GM20431 (cell line): ENCODE measurements around the gene UBL4A.

ENCODE experiments used
- in situ Hi-C: fragments of 300-500 bp; cut with MseI, MboI; formaldehyde crosslinking; loops from one replicate; pipeline ENCODE4 v1.15.0; 2020; ENCODE audit warnings: low sequenced_read_pairs; ENCODE audit not compliant: unreplicated experiment

Gene UBL4A

DNA sequence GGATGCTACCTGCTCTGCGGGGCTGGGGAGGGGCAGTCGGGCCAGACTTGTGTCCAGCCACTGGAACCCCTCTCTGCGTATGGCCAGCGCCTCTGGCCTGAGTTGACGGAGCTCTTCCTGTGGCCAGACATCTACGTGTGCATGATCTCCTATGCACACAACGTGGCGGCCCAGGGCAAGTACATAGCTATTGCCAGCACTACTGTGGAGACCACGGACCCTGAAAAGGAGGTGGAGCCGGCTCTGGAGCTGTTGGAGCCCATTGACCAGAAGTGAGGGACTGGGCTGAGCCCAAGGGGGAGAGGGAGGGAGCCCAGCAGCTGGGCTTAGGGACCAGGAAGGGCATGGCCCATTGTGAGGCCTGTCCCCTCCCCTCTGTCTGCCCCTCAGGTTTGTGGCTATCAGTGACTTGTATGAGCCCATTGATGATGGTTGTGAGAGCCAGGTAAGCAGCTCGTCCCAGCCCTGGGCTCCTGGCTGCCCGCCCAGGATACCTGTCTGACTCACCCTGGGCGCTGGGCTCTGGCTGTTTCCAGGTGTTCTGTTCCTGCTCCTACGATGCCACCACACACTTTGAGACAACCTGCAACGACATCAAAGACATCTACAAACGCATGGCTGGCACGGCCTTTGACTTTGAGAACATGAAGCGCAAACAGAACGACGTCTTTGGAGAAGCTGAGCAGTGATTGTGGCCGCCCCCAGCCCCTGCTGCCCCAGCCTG, 44.3 kb downstream of the UBL4A start:
- in situ Hi-C loops: no loop called here

- in situ Hi-C loops: no loop called here
Observed at GRCh38 chrX:154441564-154441963, 44.9 kb downstream of the UBL4A start.

DNA sequence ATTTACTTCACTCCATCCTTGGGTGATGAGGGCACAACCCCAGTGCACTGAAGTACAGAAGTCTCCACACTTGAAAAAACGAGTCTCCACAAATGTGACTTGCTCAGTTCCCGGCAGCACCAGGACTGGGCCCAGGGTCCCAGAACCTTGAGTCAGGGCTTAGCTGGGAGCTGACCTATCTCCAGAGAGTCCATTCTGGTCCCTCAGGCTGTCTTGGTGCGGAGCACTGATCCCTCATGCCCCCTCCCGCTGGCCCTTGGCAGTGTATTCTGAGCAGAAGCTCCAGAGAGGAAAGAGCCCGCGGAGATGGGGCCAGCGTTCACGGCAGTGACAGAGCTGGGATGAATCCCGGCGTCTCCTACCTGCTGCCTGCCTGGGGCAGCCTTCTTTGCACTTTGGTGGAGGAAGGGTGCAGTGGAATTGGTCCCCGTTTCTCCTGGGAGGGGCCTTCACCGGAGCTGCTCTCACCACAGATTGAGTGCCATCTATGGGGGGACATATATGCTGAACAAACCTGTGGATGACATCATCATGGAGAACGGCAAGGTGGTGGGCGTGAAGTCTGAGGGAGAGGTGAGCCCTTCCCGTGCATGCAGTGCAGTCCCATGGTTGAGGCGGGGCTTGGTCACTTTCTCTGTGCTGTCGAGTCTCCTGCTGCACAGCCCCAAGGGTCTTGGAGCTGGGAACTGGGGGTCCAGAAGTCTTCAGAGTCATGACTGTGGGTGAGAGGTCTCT, 45.6 kb downstream of the UBL4A start:
- in situ Hi-C loops: no loop called here

DNA sequence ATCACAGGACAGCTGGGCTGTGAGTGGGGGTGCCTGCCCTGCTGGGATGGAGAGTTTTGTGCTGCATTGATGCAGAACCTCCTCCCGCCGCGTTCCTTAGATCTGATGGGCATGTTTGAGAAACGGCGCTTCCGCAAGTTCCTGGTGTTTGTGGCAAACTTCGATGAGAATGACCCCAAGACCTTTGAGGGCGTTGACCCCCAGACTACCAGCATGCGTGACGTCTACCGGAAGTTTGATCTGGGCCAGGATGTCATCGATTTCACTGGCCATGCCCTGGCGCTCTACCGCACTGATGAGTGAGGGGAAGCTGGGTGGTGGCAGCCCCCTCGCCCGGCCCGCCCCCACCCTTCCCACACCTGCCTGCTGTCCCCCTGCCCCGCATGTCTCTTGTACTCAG, 46.6 kb downstream of the UBL4A start:
- in situ Hi-C loops: no loop called here

GRCh38 chrX:154437971-154438893, 48.2 kb downstream of the UBL4A start:
- in situ Hi-C loops: no loop called here

DNA sequence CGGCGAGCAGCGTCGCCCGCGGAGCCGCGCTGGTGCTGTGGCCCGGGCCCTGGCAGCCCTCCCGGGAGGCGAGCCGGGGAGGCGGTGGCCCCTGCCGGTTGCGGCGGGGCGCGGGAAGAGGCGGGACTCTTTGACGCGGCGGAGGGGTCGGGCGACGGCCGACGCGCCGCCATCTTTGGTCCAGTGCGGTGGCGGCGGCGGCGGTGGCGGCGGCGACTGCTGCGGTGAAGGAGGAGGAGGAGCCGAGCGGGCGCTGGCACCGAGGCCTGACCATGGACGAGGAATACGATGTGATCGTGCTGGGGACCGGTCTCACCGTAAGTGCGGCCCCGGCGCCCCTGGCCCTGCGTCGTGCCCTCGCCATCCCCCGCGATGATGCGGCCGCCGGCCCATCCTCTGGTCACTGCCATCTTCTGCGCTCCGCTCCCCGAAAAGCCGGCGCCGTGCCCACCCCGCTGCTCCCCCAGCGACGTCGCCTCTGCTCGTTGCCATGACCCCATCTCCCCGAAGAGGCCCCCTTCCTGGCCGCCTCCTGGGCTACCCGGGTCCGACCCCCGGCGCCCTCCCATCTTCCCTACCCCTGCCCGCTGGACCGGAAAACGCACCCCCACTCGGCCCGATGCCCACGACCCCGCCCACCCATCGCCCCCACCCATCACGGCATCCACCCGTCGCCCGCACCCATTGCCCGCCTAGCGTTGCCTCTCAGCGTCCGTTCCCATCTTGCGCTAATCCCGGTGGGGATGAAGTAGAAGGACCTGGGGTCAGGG, 49.2 kb downstream of the UBL4A start, which contains the start of gene GDI1:
Gene GDI1, plus strand, starts transcription at position 172 of the 770 bp plus-strand sequence. Its CDS starts 101 bp downstream, at position 273.
- in situ Hi-C loops: no loop called here

GRCh38 chrX:154436374-154436982, 49.9 kb downstream of the UBL4A start:
- in situ Hi-C loops: no loop called here

DNA sequence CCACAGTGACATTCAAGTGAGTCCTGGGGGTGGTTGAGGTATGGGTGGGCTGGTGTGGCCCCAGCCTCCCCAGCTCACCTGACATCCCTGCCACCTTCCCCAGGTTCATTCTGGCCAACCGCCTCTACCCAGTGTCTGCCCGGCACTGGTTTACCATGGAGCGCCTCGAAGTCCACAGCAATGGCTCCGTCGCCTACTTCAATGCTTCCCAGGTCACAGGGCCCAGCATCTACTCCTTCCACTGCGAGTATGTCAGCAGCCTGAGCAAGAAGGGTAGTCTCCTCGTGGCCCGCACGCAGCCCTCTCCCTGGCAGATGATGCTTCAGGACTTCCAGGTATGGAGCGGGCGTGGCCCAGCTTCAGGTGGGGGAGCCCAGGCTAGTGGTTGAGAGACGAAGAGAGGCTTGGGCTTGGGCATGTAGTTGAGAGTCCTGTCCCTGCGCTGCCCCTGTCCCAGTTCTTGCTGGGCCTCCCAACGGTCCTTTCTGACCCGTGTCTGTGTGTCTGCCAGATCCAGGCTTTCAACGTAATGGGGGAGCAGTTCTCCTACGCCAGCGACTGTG, 51.2 kb downstream of the UBL4A start:
- in situ Hi-C loops: no loop called here

DNA sequence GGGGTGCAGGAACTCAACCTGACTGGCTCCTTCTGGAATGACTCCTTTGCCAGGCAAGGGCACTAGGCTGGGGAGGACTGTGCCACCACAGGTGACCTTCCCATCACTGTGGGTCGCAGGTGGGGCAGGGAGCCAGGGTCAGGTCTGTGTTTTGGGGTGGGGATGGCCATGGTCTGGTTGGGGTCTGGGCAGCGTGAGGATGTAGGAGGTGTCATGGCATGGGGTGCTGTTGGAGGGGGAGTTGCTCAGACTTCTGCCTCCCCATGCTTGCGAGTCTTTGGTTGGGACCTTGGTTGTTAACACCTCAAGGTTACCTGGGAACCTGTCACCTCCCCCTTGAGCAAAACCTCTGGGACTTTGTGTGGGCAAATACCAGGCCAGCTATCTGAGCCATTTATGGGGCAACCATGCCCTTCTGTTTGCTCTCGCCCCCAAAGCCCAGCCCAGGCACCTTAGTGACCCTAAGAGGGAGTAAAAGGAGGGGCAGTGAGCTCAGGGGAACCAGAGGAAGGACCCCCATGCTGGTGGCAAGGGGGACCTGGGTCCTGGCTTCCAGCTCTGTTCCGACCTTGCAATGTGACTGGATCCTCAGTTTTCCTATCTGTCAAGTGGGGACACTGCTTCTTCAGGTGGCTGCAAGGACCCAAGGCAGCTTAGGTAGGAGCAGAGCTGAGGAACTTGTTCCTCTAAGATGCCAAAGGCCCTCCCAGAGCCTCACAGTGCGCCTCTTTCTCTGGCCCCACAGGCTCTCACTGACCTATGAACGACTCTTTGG, 51.8 kb downstream of the UBL4A start:
- in situ Hi-C loops: no loop called here
